CD4-positive, alpha-beta T cell (primary cell): ENCODE data around the gene IDUA. TPM values are rescaled to one million over a fixed set of nuclear protein-coding genes. Genes with fewer than 3 reads are reported as not detected.

Experiments used
- ATAC-seq: fragments of 200-7000 bp; cut with Tn5 transposase; one replicate; pipeline ENCODE4 v1.10.0; 2022; ENCODE audit warnings: mild to moderate bottlenecking; ENCODE audit not compliant: poor library complexity
- CTCF ChIA-PET: fragments of 350-600 bp; sonication (Branson Sonifier 250); formaldehyde crosslinking; loops from one replicate; lab custom pipeline; 2021; ENCODE audit warnings: antibody characterized with exemption, inconsistent platforms; lab: Charles Lee
- POLR2A ChIA-PET: fragments of 350-600 bp; sonication (Branson Sonifier 250); formaldehyde crosslinking; loops from one replicate; lab custom pipeline; 2021; ENCODE audit warnings: antibody characterized with exemption, inconsistent platforms; lab: Charles Lee
- DNase-seq, 14 experiments: peaks; one replicate each; pipeline ENCODE4 v3.0.0-alpha.2; 2013 to 2020; ENCODE audit warnings: mixed read lengths in 2 of 14
- H3K27ac ChIP-seq, 2 donors: one replicate each; pipeline versions ENCODE4 v1.5.1 to v1.7.0; 2013; ENCODE audit warnings: low read length in 2 of 2, low read depth in 1 of 2, mild to moderate bottlenecking in 1 of 2
- H3K27me3 ChIP-seq, 2 experiments: 1 replicate in 1 of 2; 2 replicates in 1 of 2; pipeline versions ENCODE4 v1.6.1 to v1.7.0; 2013; ENCODE audit warnings: low read length in 2 of 2, control low read depth in 1 of 2, mild to moderate bottlenecking in 1 of 2, moderate library complexity in 1 of 2; ENCODE audit not compliant: insufficient read depth in 2 of 2, control insufficient read depth in 1 of 2
- H3K36me3 ChIP-seq: one replicate; pipeline ENCODE4 v1.6.1; 2013; ENCODE audit warnings: low read length, control low read depth; ENCODE audit not compliant: insufficient read depth
- H3K4me1 ChIP-seq: one replicate; pipeline ENCODE4 v1.6.1; 2013; ENCODE audit warnings: low read length, control low read depth; ENCODE audit not compliant: insufficient read depth
- H3K4me3 ChIP-seq: one replicate; pipeline ENCODE4 v1.5.1; 2013; ENCODE audit warnings: mild to moderate bottlenecking, low read length, moderate library complexity
- H3K9me3 ChIP-seq, 2 experiments: 1 replicate in 1 of 2; 2 replicates in 1 of 2; pipeline versions ENCODE4 v1.6.1 to v1.7.0; 2013; ENCODE audit warnings: low read length in 2 of 2, mild to moderate bottlenecking in 2 of 2, control low read depth in 1 of 2, moderate library complexity in 1 of 2; ENCODE audit not compliant: control insufficient read depth in 1 of 2, insufficient read depth in 1 of 2
- H3K27ac Mint-ChIP-seq: one replicate; pipeline ENCODE4 v1.8.0; 2020; ENCODE audit warnings: mixed read lengths
- H3K27me3 Mint-ChIP-seq: one replicate; pipeline ENCODE4 v1.8.0; 2021; ENCODE audit warnings: mixed read lengths
- H3K36me3 Mint-ChIP-seq: one replicate; pipeline ENCODE4 v1.8.0; 2021; ENCODE audit warnings: low read depth, mixed read lengths
- H3K4me1 Mint-ChIP-seq: one replicate; pipeline ENCODE4 v1.8.0; 2021; ENCODE audit warnings: low read depth, mixed read lengths
- H3K4me3 Mint-ChIP-seq: one replicate; pipeline ENCODE4 v1.8.0; 2020; ENCODE audit warnings: mild to moderate bottlenecking, mixed read lengths
- H3K9me3 Mint-ChIP-seq: one replicate; pipeline ENCODE4 v1.8.0; 2020; ENCODE audit warnings: mixed read lengths
- intact Hi-C, 2 experiments: fragments of 100-400 bp; cut with DNase I in 1 of 2; cut with micrococcal nuclease in 1 of 2; formaldehyde crosslinking; loops; one replicate each; pipeline versions ENCODE4 v1.15.1 to v1.9.0; 2023 to 2025; cut with DNase I, micrococcal nuclease
- total RNA-seq, 174 experiments: library from RNA in 2 of 174; stranded (reverse) in 2 of 174; gene quantifications; one replicate each; pipeline ENCODE4 v1.2.3 and lab custom pipeline; 2021 to 2026
- TF ChIP-seq, protein P1 (sequence below): fragments of 200-600 bp; IDR thresholded peaks from one replicate; pipeline ENCODE4 v1.8.0; 2022; ENCODE audit warnings: antibody characterized with exemption, mild to moderate bottlenecking

The IDUA gene
- total RNA-seq, 2 experiments from 2014 or later = 70.2 to 77.8 TPM

DNA sequence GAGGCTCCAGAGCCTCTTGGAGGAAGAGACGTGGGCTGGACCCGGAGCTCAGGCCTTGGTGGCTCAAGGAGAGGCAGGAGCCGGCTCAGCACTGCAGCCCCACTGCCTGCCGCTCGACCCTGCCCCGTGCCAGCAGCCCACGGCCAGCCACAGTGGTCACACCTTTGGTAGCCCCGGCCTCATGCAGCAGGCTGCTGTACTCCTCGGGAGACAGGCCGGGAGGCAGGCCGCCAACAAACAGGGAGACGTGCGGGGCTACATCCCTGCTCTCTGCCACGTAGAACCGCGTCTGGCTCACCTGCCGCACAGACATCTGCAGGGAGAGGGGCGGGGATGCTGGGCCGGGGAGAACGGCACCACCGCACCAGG lies 21.1 kb upstream of the IDUA start:
- intact Hi-C loops = no loop called here
- CTCF ChIA-PET = no interaction called here
- Histone ChIP-seq H3K27me3 (peaks cover 0 to 2% of the 10 kb centered on the region in 2 experiments), H3K4me3 (no peak overlapping the region), H3K27ac (no peak overlapping the region), H3K4me1 (peaks cover 13% of the 10 kb centered on the region), H3K36me3 (peaks cover 13% of the 10 kb centered on the region), H3K9me3 (peaks cover 0 to 4% of the 10 kb centered on the region in 2 experiments)
- H3K9me3 Mint-ChIP-seq = no peaks in the 10 kb centered on the region
- peaks cover 13% of the 10 kb centered on the region for H3K36me3 Mint-ChIP-seq
- TF ChIP-seq, protein P1, sequence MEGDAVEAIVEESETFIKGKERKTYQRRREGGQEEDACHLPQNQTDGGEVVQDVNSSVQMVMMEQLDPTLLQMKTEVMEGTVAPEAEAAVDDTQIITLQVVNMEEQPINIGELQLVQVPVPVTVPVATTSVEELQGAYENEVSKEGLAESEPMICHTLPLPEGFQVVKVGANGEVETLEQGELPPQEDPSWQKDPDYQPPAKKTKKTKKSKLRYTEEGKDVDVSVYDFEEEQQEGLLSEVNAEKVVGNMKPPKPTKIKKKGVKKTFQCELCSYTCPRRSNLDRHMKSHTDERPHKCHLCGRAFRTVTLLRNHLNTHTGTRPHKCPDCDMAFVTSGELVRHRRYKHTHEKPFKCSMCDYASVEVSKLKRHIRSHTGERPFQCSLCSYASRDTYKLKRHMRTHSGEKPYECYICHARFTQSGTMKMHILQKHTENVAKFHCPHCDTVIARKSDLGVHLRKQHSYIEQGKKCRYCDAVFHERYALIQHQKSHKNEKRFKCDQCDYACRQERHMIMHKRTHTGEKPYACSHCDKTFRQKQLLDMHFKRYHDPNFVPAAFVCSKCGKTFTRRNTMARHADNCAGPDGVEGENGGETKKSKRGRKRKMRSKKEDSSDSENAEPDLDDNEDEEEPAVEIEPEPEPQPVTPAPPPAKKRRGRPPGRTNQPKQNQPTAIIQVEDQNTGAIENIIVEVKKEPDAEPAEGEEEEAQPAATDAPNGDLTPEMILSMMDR = no peak
- no peaks in the 10 kb centered on the region for H3K27me3 Mint-ChIP-seq
- no peak overlapping the region for H3K27ac Mint-ChIP-seq
- H3K4me1 Mint-ChIP-seq = no peaks in the 10 kb centered on the region
- no peak overlapping the region for H3K4me3 Mint-ChIP-seq
- POLR2A ChIA-PET = no interaction called here
- no peak for DNase-seq
- no peak for ATAC-seq

DNA sequence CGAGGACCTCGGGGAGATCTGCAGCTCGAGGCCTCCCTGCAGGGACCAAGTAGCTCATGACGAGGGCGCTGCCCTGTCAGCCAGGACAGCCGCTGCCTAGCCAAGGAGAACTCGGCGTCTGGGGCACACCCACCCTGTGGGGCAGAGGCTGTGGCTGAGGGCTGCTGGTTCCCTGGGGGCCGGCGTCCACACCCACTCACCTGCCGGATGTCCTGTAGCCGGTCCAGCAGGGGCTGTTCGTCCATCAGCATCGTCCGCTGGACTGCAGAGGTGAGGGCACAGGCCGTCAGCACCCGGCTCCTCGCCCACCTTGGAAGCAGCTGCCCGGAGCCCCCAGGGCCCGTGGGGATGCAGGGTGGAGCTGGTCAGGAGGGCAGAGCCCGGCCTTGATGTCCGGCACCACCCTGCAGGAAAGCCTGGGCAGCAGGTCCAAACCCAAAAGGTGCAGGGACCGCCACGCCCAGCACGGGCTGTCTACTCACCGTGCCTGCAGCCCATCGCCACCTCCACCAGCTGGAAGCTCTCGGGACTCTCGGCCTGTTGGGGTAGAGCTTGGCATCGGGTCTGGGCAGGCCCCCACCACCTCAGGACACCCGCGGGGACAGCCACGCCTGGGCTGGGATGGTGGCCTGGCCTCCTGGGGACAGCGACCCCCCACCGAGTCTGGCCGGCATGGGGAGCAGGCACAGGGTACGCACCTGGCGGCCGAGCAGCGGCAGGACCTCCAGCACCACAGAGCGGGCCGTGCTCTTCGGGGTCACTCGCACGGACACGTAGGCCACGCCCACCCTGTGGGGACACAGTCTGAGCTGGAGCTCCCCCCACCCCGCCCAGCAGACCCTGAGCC lies 20.4 kb upstream of the IDUA start:
- peaks cover 13% of the 10 kb centered on the region for H3K36me3 Mint-ChIP-seq
- ATAC-seq (no peak), DNase-seq (no peak)
- no peaks in the 10 kb centered on the region for H3K4me1 Mint-ChIP-seq
- intact Hi-C loops = no loop called here
- H3K9me3 ChIP-seq = peaks cover 0 to 4% of the 10 kb centered on the region in 2 experiments
- no peak overlapping the region for H3K4me3 Mint-ChIP-seq
- TF ChIP-seq, protein P1 = no peak
- peaks cover 20% of the 10 kb centered on the region for H3K4me1 ChIP-seq
- H3K36me3 ChIP-seq = peaks cover 13% of the 10 kb centered on the region
- CTCF ChIA-PET = no interaction called here
- H3K4me3 ChIP-seq = no peak overlapping the region
- no peak overlapping the region for H3K27ac Mint-ChIP-seq
- POLR2A ChIA-PET = no interaction called here
- H3K27ac ChIP-seq = no peak overlapping the region
- no peaks in the 10 kb centered on the region for H3K9me3 Mint-ChIP-seq
- peaks cover 0 to 2% of the 10 kb centered on the region in 2 experiments for H3K27me3 ChIP-seq
- no peaks in the 10 kb centered on the region for H3K27me3 Mint-ChIP-seq

DNA sequence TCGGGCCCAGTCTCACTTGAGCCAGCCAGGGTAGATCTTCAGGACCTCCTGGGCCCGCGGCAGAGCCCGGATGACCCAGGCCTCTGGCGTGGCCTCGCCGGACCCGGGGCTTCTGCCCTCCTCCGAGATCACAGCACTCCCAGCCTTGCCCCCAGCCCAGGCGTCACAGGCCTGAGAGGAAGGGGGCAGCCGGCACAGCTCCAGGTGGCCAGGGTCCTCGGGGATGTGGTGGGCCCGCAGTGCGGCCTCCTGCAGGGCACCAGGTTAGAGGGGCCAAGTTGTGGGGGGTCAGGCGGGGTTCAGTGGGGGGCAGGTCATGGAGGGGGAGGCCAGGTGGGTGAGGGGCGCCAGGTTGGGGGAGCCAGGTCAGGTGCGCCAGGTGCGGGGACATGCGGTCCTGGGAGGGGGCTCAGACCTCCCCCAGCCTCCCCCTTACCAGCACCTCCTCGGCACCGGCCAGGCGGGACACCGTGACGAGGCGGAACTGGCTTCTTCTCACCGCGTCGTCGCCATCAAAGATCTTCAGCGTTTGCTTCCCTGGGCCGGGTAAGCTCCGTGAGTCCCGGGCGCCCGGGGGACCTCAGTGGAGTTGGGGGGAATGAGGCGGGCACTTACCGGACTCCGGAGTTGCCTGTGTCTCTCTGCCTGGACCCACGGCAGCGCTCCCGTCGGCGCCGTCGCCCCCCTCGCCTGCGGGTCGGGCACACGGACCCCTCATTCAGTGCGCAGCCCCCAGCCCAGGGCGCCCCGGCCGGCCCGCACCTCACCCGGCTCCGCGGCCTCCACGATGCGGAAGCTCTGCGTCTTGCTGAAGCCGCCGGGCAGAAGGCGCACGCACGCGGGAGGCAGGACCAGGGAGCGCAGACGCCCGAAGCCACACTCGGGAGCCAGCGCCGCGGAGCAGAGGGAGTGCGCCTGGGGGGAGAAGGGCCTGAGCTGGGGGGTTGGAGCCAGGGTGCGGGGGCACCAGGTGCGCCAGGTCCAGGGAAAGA lies 19.4 kb upstream of the IDUA start:
- Mint-ChIP-seq H3K4me3 (no peak overlapping the region), H3K27ac (no peak overlapping the region), H3K4me1 (no peaks in the 10 kb centered on the region), H3K36me3 (peaks cover 10% of the 10 kb centered on the region), H3K9me3 (no peaks in the 10 kb centered on the region), H3K27me3 (no peaks in the 10 kb centered on the region)
- intact Hi-C loops = no loop called here
- peaks cover 0 to 2% of the 10 kb centered on the region in 2 experiments for H3K27me3 ChIP-seq
- peaks cover 0 to 4% of the 10 kb centered on the region in 2 experiments for H3K9me3 ChIP-seq
- ChIA-PET CTCF (no interaction called here), POLR2A (no interaction called here)
- peak in 1 of 14 experiments; percentile 32 for DNase-seq
- peaks cover 30% of the 10 kb centered on the region for H3K4me1 ChIP-seq
- H3K36me3 ChIP-seq = peaks cover 6% of the 10 kb centered on the region
- H3K27ac ChIP-seq = no peak overlapping the region
- no peak overlapping the region for H3K4me3 ChIP-seq
- TF ChIP-seq, protein P1 = no peak
- no peak for ATAC-seq
